H1 (cell line): ENCODE results near the gene ULBP1. TPM values are rescaled to one million over a fixed set of nuclear protein-coding genes. Genes with fewer than 3 reads are reported as not detected.
"Not testable (repeated sequence)": the region's sequence is repeated elsewhere in the genome, so short reads cannot be mapped to it uniquely, and the experiment has no call there.

Experiments
- CTCF ChIA-PET: fragments of 300-600 bp; sonication (Branson Sonifier 250); formaldehyde crosslinking; loops from one replicate; lab custom pipeline; 2021; ENCODE audit not compliant: partially characterized antibody; lab: Charles Lee
- POLR2A ChIA-PET: fragments of 300-600 bp; sonication (Branson Sonifier 250); formaldehyde crosslinking; loops from one replicate; lab custom pipeline; 2021; ENCODE audit warnings: inconsistent platforms; ENCODE audit not compliant: partially characterized antibody; lab: Charles Lee
- DNase-seq, 2 experiments: peaks; one replicate each; pipeline versions ENCODE4 v3.0.0 to v3.0.0-alpha.2; 2010 to 2022; ENCODE audit warnings: low spot score in 2 of 2, low read depth in 1 of 2, mixed read lengths in 1 of 2
- FAIRE-seq: peaks from 2 replicates; lab custom pipeline; 2011; peaks lifted over from hg19 to GRCh38; lab: Jason Lieb, UNC
- H2AFZ ChIP-seq: 2 replicates; pipeline ENCODE4 v1.8.1; 2012; ENCODE audit warnings: low read length, inconsistent platforms
- H2AK5ac ChIP-seq: 2 replicates; pipeline ENCODE4 v1.6.1; 2013; ENCODE audit warnings: low read depth, low read length
- H2BK120ac ChIP-seq: replicated peaks from 2 replicates; pipeline ENCODE3; 2013; ENCODE audit warnings: low read depth, low read length, inconsistent platforms
- H2BK12ac ChIP-seq: 2 replicates; pipeline ENCODE4 v1.6.1; 2013; ENCODE audit warnings: low read depth, low read length
- H2BK15ac ChIP-seq: 2 replicates; pipeline ENCODE4 v1.6.1; 2013; ENCODE audit warnings: low read length
- H2BK20ac ChIP-seq: 2 replicates; pipeline ENCODE4 v1.6.1; 2013; ENCODE audit warnings: low read length
- H2BK5ac ChIP-seq: 2 replicates; pipeline ENCODE4 v1.6.1; 2013; ENCODE audit warnings: low read depth, low read length
- H3K14ac ChIP-seq: 2 replicates; pipeline ENCODE4 v1.6.1; 2013; ENCODE audit warnings: inconsistent platforms; ENCODE audit not compliant: insufficient read length
- H3K18ac ChIP-seq: 2 replicates; pipeline ENCODE4 v1.6.1; 2013; ENCODE audit warnings: low read length; ENCODE audit errors: extremely low read depth
- H3K23ac ChIP-seq: 2 replicates; pipeline ENCODE4 v1.6.1; 2013; ENCODE audit warnings: inconsistent platforms; ENCODE audit not compliant: insufficient read length
- H3K23me2 ChIP-seq: 2 replicates; pipeline ENCODE4 v1.6.1; 2013; ENCODE audit warnings: low read depth, low read length
- H3K27ac ChIP-seq: 2 replicates; pipeline ENCODE4 v1.6.1; 2011; ENCODE audit warnings: low read depth, low read length, inconsistent platforms
- H3K27me3 ChIP-seq, 4 experiments: replicated peaks in 1 of 4; 1 replicate in 1 of 4; 2 replicates in 3 of 4; pipeline versions ENCODE4 v1.6.1 to v1.8.1; 2011 to 2013; ENCODE audit warnings: low read length in 3 of 4, mild to moderate bottlenecking in 3 of 4, inconsistent platforms in 2 of 4, mixed read lengths in 2 of 4, moderate library complexity in 1 of 4; ENCODE audit not compliant: control insufficient read depth in 3 of 4, insufficient read depth in 3 of 4; ENCODE audit errors: extremely low read depth in 1 of 4
- H3K36me3 ChIP-seq, 4 experiments: 2 replicates each; pipeline versions ENCODE4 v1.6.1 to v1.8.1; 2011 to 2013; ENCODE audit warnings: mild to moderate bottlenecking in 4 of 4, low read length in 3 of 4, moderate library complexity in 2 of 4, control low read depth in 1 of 4, inconsistent platforms in 1 of 4; ENCODE audit not compliant: insufficient read depth in 4 of 4, control insufficient read depth in 2 of 4
- H3K4ac ChIP-seq: replicated peaks from 2 replicates; pipeline ENCODE3; 2013; ENCODE audit warnings: low read length, low read depth, mixed read lengths, inconsistent platforms; ENCODE audit not compliant: insufficient read length
- H3K4me1 ChIP-seq, 4 experiments: replicated peaks in 1 of 4; 1 replicate in 1 of 4; 2 replicates in 3 of 4; pipeline versions ENCODE4 v1.6.1 to v1.8.1; 2011 to 2013; ENCODE audit warnings: low read length in 3 of 4, inconsistent platforms in 2 of 4, mixed read lengths in 1 of 4; ENCODE audit not compliant: insufficient read depth in 4 of 4, control insufficient read depth in 3 of 4
- H3K4me2 ChIP-seq, 2 experiments: 2 replicates each; pipeline versions ENCODE4 v1.6.1 to v1.8.1; 2011 to 2013; ENCODE audit warnings: low read depth in 2 of 2, low read length in 2 of 2, control low read depth in 1 of 2, inconsistent platforms in 1 of 2, mild to moderate bottlenecking in 1 of 2; ENCODE audit not compliant: insufficient read depth in 1 of 2
- H3K4me3 ChIP-seq, 4 experiments: fragments of 200-600, 300-600 bp in 1 of 4; sonication (generic), shearing (Covaris generic), sonication (Bioruptor Twin) in 1 of 4; 2 replicates each; pipeline versions ENCODE4 v1.5.1 to v1.8.1; 2011 to 2016; ENCODE audit warnings: low read length in 4 of 4, low read depth in 3 of 4, control low read depth in 2 of 4, inconsistent platforms in 2 of 4, mild to moderate bottlenecking in 2 of 4, mixed read lengths in 1 of 4, moderate library complexity in 1 of 4; ENCODE audit not compliant: insufficient read depth in 2 of 4; ENCODE audit errors: extremely low read depth in 1 of 4
- H3K56ac ChIP-seq: replicated peaks from 2 replicates; pipeline ENCODE3; 2013; ENCODE audit warnings: low read depth, mild to moderate bottlenecking, mixed read lengths, low read length, inconsistent platforms; ENCODE audit not compliant: insufficient read length
- H3K79me1 ChIP-seq: 2 replicates; pipeline ENCODE4 v1.6.1; 2013; ENCODE audit warnings: low read depth, low read length, control low read depth
- H3K79me2 ChIP-seq, 2 experiments: 2 replicates each; pipeline versions ENCODE4 v1.6.1 to v1.8.1; 2012 to 2013; ENCODE audit warnings: low read length in 2 of 2, mild to moderate bottlenecking in 2 of 2, inconsistent platforms in 1 of 2; ENCODE audit not compliant: insufficient read depth in 2 of 2, control insufficient read depth in 1 of 2
- H3K9ac ChIP-seq, 4 experiments: replicated peaks in 1 of 4; 1 replicate in 1 of 4; 2 replicates in 3 of 4; pipeline versions ENCODE4 v1.6.1 to v1.8.1; 2011 to 2013; ENCODE audit warnings: low read depth in 3 of 4, low read length in 3 of 4, control low read depth in 2 of 4, mild to moderate bottlenecking in 2 of 4, moderate library complexity in 2 of 4, inconsistent platforms in 1 of 4; ENCODE audit errors: extremely low read depth in 1 of 4
- H3K9me3 ChIP-seq, 2 experiments: 2 replicates each; pipeline versions ENCODE4 v1.6.1 to v1.8.1; 2012 to 2013; ENCODE audit warnings: mild to moderate bottlenecking in 2 of 2, moderate library complexity in 2 of 2, control low read depth in 1 of 2, inconsistent platforms in 1 of 2, low read depth in 1 of 2, low read length in 1 of 2, mixed read lengths in 1 of 2; ENCODE audit not compliant: insufficient read depth in 2 of 2
- H4K20me1 ChIP-seq, 2 experiments: replicated peaks in 1 of 2; 2 replicates each; pipeline versions ENCODE3 to v1.8.1; 2011 to 2013; ENCODE audit warnings: inconsistent platforms in 2 of 2, low read length in 2 of 2, mild to moderate bottlenecking in 1 of 2; ENCODE audit not compliant: insufficient read depth in 2 of 2, control insufficient read depth in 1 of 2
- H4K5ac ChIP-seq: 2 replicates; pipeline ENCODE4 v1.6.1; 2013; ENCODE audit warnings: low read length, low read depth, mixed read lengths, inconsistent platforms; ENCODE audit not compliant: insufficient read length
- H4K8ac ChIP-seq: 2 replicates; pipeline ENCODE4 v1.8.0; 2013; ENCODE audit warnings: mild to moderate bottlenecking, moderate library complexity, low read length, inconsistent platforms; ENCODE audit not compliant: insufficient read depth; ENCODE audit errors: extremely low read depth
- H4K91ac ChIP-seq: replicated peaks from 2 replicates; pipeline ENCODE3; 2013; ENCODE audit warnings: low read length, mixed read lengths, inconsistent platforms; ENCODE audit not compliant: insufficient read length
- BRCA1 ChIP-seq: IDR thresholded peaks from 2 replicates; pipeline ENCODE4 v1.6.1; 2012; ENCODE audit warnings: low read depth, low read length, improper control_type of control experiment
- FOSL1 ChIP-seq: IDR thresholded peaks from 2 replicates; pipeline ENCODE4 v1.6.1; 2011; ENCODE audit warnings: mild to moderate bottlenecking, low read depth, low read length, moderate library complexity; ENCODE audit not compliant: insufficient read depth
- GABPA ChIP-seq: IDR thresholded peaks from 2 replicates; pipeline ENCODE4 v1.6.1; 2011; ENCODE audit warnings: mild to moderate bottlenecking, low read length, moderate library complexity, borderline replicate concordance; ENCODE audit not compliant: insufficient read depth
- POLR2AphosphoS5 ChIP-seq: IDR thresholded peaks from 2 replicates; pipeline ENCODE4 v1.6.1; 2011; ENCODE audit warnings: low read depth, low read length
- SP1 ChIP-seq: IDR thresholded peaks from 2 replicates; pipeline ENCODE4 v1.6.1; 2011; ENCODE audit warnings: low read depth, low read length
- WGBS, 2 experiments: shearing (Covaris generic) in 1 of 2; methylation state at CpG; one replicate each; pipeline versions ENCODE4 v1.1.6 to v1.1.7; 2013 to 2015; ENCODE audit warnings: low lambda C conversion rate in 2 of 2, mixed read lengths in 2 of 2, inconsistent platforms in 1 of 2, low coverage in 1 of 2, missing lambda C conversion rate in 1 of 2; ENCODE audit not compliant: insufficient replicate concordance in 2 of 2, insufficient coverage in 1 of 2, insufficient read length in 1 of 2; ENCODE audit errors: extremely low coverage in 1 of 2, missing lambda C conversion rate in 1 of 2; 5-methylcytosine and 5-hydroxymethylcytosine counted together
- polyA plus RNA-seq, 7 experiments: library from polyadenylated mRNA; depleted of rRNA in 3 of 7; stranded (reverse) in 5 of 7; unstranded in 2 of 7; fragments of >200 nt in 5 of 7; fragments of 200-250 nt in 2 of 7; gene quantifications; 1 replicate in 5 of 7; 2 replicates in 1 of 7; 4 replicates in 1 of 7; pipeline versions ENCODE4 v1.2.1 to v1.2.3, GENCODE V29; 2011 to 2013; ENCODE audit warnings: missing spikeins in 2 of 7, mixed read lengths in 2 of 7
- total RNA-seq: library from RNA; stranded (reverse); fragmentation: NEBNext Ultra II Directional; extraction: Animal tissue kit (Norgen Biotek cat#: 25700); gene quantifications from 2 replicates; pipeline ENCODE4 v1.2.1, GENCODE V29; 2021
- TF ChIP-seq, protein P1 (sequence below): IDR thresholded peaks from 2 replicates; pipeline ENCODE4 v1.6.1; 2012; ENCODE audit warnings: inconsistent platforms
- TF ChIP-seq, protein P2 (sequence below): IDR thresholded peaks from 2 replicates; pipeline ENCODE4 v1.6.1; 2011; ENCODE audit warnings: low read length, improper control_type of control experiment

ULBP1 gene
- total and polyA plus RNA-seq, 2 of the 8 experiments (the other 6 are each of a cell fraction or from before 2014, with no cell fraction given), result 0.32 to 0.60 TPM

DNA sequence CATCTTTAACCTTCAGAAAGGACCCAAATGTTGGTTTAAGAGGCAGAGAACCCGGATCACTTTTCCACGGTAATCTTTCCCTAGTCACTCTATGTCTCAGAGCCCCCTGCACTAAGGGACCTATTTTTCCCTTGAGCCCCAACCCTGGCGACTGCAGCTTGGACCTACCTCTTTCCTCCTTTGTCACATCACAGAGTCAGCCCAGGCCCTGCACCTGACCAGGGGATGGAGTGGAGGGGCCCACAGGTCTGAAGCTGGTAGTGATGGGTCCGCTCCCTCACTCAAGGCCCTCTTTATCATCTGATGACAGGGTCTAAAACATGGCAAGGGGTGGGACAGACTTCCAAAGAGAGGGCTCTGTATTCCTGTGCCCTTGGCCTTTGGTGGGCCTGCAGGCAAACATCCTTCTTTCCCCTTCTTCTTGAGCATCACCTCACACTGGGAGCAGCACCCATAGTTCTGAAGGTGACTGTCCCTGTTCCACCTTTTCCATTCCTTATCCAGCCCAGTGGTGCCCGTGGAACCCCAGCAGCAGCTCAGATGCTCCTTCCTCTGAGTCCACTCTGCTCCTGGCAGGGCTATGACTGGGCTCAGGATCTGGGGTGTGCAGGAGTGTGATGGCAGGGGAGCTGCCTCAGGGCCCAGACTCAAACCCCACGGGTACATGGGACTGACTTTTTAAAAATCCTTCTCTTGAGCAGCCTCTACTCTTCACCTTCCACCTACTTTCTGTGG, 55.3 kb downstream of the ULBP1 start (continued):
- TF ChIP-seq, protein P1, sequence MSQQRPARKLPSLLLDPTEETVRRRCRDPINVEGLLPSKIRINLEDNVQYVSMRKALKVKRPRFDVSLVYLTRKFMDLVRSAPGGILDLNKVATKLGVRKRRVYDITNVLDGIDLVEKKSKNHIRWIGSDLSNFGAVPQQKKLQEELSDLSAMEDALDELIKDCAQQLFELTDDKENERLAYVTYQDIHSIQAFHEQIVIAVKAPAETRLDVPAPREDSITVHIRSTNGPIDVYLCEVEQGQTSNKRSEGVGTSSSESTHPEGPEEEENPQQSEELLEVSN, result no peak
- TF ChIP-seq, protein P2, sequence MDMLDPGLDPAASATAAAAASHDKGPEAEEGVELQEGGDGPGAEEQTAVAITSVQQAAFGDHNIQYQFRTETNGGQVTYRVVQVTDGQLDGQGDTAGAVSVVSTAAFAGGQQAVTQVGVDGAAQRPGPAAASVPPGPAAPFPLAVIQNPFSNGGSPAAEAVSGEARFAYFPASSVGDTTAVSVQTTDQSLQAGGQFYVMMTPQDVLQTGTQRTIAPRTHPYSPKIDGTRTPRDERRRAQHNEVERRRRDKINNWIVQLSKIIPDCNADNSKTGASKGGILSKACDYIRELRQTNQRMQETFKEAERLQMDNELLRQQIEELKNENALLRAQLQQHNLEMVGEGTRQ, result no peak
- TF ChIP-seq SP1 (no peak), POLR2AphosphoS5 (no peak), BRCA1 (no peak), GABPA (no peak), FOSL1 (no peak)

DNA sequence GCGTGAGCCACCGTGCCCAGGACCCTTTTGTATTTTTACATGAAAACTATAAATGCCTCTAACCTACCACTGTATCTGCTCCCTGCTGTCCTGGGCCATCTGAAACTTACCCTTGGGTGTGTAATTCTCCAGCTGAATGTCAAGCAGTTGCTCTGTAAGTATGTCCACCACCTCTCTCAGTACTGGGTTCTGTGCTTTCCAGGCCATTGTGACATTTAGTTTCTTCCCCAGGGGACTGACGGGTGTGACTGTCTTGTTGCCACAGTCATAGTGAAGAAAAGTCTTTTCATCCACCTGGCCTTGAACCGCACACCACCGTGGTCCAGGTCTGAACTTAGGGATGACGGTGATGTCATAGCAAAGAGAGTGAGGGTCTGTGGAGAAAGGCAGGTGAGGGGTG, 58.1 kb downstream of the ULBP1 start:
- H2BK15ac ChIP-seq, H2BK12ac ChIP-seq, H2AFZ ChIP-seq, H3K9ac ChIP-seq, H2AK5ac ChIP-seq, H2BK120ac ChIP-seq, H4K8ac ChIP-seq, H2BK20ac ChIP-seq, H3K36me3 ChIP-seq, H3K23me2 ChIP-seq, H3K9me3 ChIP-seq, DNase-seq, H3K4me1 ChIP-seq, POLR2A ChIA-PET, H3K23ac ChIP-seq, H3K79me2 ChIP-seq, H3K14ac ChIP-seq, H2BK5ac ChIP-seq, H3K4me2 ChIP-seq, H4K5ac ChIP-seq, H3K4me3 ChIP-seq, H4K20me1 ChIP-seq, H3K79me1 ChIP-seq, H3K27ac ChIP-seq, H3K56ac ChIP-seq, CTCF ChIA-PET, FAIRE-seq, H4K91ac ChIP-seq, H3K4ac ChIP-seq, H3K18ac ChIP-seq: not testable (repeated sequence)
- H3K27me3 ChIP-seq, result peaks cover 7 to 34% (median 20%) of the 10 kb centered on the region in 4 experiments; a peak in 6 of 7 replicates
- WGBS, 2 experiments, result 83% methylated on average over 2 of the region's 6 CpGs; no CpG with 5 or more reads in 1 of the 2 experiments
